PC-9 (cell line): ENCODE data around the gene SIPA1L2.

Source experiments
- CTCF ChIP-seq: fragments of 200-600 bp; sonication (generic); conservative IDR thresholded peaks from 2 replicates; pipeline ENCODE4 v1.6.1; 2017; ENCODE audit warnings: mixed run types, antibody characterized with exemption, mild to moderate bottlenecking, moderate library complexity
- EZH2 ChIP-seq: fragments of 200-600 bp; sonication (generic); IDR thresholded peaks from 2 replicates; pipeline ENCODE4 v1.8.0; 2017; ENCODE audit warnings: antibody characterized with exemption, low read depth

GRCh38 chr1:232594768-232595698 lies 34.9 kb downstream of the SIPA1L2 start:
- TF ChIP-seq CTCF (no peak), EZH2 (no peak)
